ENCODE data around the gene METRNL.

The METRNL gene

DNA sequence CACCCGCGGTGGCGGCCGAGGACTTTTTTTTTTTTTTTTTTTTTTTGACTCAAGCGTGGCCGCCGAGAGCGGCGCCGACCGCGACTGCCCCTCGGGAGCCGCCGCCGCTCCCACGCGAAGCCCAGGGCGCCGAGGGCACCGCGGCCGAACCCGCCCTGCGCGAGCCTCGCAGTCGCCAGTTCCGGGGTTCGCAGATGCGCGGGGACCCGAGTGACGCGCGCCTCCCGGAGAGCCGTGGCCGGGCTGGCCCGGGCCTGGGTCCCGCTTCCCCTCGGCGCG lies 1.1 kb downstream of the METRNL start:
- DNase-seq (ENCODE audit: low read depth in 2 of 2), result no peak

DNA sequence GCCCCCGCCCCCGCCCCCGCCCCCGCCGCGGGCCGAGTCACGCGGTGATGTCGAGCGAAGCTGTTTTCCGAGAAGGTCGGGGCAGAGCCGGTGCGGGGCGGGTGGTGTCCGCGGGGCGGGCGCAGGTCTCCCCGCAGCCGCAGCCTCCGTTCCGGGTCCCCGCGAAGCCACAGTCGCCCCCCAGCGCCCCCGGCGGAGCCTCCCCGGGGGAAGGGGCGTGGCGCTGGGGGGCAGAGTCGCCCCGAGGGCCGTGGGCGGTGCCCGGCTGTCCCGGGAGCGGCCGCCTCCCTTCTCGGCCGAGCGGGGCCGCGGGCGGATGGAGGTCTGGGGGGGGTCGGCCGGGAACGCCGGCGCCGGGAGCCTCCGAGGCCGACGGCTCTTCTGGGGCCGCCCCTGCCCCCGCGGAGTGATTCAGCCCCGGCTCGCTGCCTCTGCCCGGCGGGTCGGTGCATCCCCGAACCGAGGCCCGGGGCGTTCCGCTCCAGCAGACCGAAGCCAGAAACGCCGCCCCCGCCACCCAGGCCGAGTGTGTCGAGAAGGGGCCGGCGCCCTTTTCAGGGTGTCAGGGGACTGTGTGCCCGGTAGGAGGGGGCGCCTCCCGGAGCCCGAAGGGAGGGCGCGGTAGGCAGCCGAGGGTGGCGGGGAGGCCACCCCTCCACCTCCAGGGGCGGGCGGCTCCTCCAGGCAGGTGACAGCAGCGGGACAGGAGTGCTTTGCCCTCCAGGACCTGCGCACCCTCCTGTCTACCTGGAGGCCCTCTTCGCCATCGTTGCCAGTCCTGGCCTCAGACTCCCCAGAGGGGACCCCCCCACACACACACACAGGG lies 1.7 kb downstream of the METRNL start:
- no peak for DNase-seq (ENCODE audit: low read depth in 2 of 2)

DNA sequence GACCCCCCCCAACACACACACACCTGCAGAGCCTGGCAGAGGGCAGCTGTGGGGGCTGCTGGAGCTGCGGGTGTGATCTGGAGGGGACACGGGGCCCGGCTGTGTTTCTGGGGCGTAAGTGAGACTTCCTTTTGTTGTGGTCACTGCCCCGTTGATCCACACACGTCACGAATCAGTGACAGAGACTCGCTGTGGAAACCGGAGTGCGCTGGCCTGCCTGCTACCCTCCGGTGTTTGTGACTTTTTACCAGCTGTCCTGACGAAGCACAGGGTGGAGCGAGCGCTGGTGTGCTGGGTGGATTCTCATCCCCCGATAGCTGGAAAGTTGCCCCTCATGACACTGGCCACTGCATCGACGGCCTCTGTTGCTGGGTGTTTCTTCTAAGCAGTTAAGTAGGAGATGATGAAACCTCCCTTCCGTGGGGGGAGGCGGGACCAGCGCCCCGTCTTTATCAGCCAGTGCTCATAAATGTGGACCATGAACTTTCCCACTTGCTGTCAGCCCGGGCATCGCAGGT lies 2.3 kb downstream of the METRNL start:
- DNase-seq (ENCODE audit: low read depth in 2 of 2), result no peak

DNA sequence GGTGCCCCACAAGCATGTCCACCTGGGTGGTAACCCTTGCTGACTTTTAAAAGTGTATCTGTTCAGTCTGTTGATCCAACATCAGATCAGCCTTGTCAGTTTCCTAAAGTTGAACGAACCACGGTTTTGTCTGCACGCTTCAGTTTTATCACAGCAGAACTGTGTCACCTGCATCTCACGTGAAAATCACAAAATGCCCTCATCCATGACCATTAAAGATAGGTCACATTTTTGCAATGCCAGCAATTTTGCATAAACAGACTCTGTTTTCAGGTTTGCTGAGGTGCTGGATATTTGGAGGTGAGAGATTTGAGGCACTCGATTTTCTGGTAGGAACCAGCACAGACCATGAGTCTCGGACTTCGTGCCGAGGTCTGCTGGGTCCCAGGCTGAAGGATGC lies 3.0 kb downstream of the METRNL start:
- DNase-seq (ENCODE audit: low read depth in 2 of 2), result no peak

DNA sequence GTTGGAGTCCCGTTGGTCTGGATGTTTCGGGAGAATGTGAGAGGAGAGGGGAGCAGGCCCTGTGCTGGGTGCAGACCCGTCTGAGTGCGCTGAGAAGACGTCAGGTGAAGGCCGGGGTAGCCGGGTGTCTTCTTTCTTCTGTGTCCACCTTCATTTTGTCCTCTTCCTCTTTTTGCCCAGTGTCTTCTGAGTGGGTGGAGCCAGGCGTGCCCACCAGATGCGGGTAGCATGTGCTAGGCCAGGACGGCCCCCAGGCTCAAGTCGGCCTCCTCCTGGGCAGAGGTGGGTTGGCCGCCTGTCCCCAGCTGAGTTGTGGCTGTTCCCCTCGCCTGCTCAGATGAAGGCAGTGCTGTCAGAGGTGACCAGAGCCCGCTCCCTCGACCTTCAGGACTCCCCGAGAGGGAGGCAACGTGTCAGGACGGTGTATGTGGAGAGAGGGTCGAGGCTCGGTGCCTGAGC lies 3.5 kb downstream of the METRNL start:
- DNase-seq (ENCODE audit: low read depth in 2 of 2), result no peak

DNA sequence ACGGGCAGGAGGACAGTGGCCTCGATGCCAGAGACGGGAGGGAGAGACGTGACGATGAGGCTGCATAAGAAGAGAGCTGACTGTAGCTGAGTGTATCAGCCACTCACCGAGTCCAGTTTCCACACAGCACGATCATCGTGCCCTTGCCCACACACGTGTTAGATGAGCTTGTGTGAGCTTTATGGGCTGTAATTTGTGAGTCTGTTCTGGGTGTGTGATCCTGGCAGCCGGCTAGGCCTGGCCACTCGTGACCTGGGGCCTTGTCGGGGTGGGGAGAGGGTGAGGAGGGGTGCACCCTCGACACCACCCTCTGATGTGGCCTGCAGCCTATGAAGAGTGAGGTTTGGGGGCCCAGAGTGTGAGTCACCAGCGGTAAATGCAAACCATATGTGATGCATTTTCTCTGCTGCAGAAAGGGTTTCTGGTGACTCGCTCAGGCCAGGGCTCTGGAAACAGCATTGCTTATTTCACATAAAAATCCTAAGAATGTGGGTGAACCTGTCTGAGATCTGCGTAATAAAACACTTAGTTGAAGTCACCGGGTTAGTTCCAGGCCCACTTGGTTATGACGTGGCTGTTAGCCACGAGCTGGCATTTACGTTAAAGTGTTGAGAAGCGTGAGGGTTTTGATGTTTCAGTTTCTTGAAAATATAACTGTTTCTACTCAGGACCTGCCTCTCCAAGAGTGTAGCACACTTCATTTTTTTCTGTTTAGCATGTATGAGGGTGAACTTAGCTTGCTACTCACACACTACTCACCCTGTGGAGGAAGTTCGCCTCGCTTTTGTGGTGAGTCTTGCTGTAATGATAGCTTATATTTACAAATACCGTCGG lies 4.2 kb downstream of the METRNL start:
- no peak for DNase-seq (ENCODE audit: low read depth in 2 of 2)

DNA sequence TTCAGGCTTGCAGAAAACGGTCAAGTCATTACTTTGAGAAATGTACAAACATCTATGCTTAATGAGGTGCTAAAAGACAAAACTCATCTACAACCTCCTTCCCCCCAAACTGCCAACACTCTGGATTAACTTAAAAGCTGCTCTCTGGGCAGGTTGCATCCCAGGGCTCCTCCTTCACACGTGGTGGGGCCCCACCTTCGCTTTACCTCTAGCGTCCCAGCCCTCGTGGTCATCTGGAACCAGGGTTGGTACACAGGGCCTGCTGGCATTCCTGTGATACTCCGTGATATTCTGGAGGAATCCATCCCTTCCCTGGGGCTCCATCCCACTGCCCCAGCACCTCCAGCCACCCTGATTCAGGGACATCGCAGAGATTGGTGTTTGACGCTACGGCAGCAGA lies 4.8 kb downstream of the METRNL start:
- DNase-seq (ENCODE audit: low read depth in 2 of 2), result no peak

DNA sequence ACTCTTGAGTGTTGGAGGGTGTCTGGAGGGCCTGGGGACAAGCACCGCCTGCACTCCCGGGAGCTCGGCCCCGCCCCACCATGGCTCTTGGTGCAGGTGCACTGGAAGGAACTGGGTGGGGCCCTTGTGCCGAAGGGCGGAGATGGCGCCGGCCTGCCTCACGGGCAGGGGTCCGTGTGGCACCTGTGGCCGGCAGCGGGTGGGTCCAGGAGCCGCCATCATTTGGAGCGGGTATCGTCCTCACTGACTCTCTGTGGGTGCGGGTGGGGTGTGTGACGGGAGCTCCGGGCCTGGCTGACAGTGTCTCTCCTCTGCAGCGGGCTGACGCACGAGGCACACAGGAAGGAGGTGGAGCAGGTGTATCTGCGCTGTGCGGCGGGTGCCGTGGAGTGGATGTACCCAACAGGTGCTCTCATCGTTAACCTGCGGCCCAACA lies 5.2 kb downstream of the METRNL start:
- DNase-seq (ENCODE audit: low read depth in 2 of 2), result no peak

DNA sequence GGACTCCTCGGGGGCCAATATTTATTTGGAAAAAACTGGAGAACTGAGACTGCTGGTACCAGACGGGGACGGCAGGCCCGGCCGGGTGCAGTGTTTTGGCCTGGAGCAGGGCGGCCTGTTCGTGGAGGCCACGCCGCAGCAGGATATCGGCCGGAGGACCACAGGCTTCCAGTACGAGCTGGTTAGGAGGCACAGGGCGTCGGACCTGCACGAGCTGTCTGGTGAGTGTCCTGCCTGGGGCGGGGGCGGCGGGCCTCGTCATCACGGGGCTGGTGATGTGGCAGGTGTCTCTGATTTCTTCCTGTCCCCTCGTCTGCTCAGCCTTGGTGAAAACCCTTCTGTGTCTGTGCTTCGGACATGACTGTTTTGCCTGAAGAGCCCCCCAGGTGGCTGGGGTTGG lies 5.7 kb downstream of the METRNL start:
- no peak for DNase-seq (ENCODE audit: low read depth in 2 of 2)

DNA sequence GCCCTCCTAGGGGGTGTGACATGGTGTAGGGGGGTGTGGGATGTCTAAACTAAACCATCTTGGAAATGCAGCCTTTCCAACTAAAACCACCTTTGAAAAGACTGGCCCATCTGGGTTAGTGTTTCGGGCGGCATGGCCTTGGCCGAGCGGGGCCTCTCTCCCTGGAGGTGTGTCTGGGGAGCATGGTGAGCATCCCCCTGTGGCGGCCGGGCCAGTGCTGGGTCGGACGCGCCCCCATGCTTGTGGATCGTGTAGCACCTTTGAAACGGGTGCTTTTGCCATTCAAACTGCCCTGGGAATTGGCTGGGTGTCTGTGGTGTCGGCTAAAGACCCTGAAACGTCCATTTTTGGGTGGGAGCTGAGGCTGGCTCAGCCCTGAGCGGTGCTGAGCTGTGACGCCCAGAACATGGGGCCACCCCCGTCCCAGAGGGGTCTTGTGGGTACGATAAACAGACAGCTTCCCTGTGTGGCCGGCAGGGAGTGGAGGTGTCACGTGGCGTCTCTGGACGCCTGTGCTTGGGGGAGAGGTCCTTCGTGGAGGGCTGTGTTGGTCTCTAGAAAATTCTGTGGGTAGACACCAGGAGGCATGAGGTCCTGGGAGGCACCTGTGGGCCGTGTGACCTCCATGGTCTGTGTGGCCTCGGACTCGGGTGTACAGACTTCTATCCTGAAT lies 6.3 kb downstream of the METRNL start:
- no peak for DNase-seq (ENCODE audit: low read depth in 2 of 2)

DNA sequence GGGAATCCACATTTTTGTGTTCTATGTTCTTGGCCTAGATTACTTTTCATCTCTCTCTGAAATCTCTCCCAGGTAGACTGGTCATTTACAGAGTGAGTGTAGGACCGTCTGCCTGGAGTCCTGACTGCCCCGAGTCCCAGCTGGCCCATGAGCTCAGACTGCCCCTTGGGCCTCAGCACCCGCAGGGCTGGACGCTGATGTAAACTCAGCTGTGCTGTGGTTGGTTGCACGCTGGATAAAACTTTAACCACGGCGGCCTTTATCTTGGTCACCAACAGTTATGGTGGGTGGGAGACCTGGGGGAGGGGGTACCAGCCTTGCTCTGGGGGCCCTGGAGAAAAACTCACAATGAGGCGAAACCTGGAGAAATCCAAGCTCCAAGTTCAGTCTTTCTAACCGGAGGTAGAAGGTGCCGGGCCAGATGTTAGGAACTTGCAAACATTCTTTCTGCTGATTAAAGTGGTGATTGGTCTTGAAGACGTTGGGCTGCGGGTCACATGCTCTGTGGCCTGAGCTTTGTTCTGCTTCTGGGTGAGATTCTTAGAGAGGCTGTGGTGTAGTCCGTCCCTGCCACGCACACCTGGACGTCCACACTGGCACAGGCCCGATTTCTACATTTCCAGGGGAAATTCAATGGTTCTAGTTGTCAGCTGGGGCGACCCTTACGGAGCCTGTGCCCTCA lies 6.9 kb downstream of the METRNL start:
- no peak for DNase-seq (ENCODE audit: low read depth in 2 of 2)

DNA sequence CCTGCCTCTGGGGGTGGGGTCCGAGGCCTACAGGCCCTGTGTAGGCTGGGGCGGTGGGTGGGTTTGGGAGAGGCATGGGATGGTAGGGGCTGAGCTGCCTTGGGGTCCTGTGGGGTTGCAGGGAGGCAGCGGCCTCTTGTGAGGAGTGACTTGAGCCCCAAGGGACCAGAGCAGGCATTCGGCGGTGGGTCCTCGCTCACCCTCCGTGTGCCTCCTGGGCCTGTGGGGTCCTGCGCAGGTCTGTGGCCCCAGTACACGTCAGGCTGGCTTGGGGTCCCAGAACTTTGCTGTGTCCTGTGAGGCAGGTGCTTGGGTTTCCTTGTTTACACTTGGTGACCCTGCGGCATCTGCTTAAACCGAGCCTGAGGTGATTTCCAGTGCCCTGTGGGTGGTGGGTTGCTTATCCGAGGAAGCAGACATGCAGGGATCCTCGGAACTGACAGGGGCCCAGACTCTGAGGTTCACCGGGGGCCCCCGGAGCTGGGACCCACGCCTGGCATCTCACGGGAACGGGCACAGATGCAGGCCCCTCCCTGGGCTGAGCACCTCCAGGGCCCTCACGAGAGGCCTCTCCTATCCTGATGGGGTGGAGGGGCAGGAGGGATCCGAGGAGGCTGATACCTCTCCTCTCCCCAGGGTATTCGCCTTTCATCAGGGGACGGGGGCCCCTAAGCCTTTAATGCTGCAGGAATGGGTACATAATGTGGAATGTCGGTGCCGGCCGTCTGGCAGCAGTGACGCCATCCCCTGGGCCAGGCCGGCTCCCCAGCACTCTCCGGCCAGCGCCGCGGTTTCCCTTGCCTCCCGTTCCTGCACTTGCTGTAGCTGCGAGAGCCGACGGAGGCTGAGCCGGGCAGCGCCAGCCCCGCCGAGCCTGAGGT lies 7.7 kb downstream of the METRNL start:
- DNase-seq (ENCODE audit: low read depth in 2 of 2), result no peak

DNA sequence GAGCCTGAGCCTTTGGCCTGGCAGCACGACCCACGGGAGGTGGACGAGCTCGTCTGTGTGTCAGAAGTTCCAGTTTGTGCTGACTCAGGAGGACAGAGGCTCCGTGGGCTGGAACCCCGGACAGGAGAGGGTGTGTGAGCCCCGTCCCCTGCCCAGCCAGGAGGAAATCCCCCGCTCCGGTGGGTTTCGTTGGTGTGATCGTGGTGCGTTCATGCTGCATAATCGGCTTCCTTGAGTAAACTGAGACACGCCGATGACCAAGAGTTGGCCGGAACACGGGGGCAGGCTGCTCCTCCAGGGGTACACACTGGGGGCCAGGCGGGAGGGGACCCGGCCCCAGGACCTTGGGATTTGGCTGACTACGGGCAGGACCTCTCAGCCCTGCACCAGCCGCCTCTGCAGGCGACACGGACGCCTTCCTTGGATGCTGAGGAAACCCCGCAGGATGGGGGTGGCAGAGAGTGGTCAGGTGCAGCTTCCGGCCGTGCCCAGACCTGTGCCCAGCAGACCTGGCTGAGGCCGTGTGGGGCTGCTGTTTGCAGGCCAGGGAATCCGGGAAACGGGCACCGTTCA lies 8.5 kb downstream of the METRNL start:
- no peak for DNase-seq (ENCODE audit: low read depth in 2 of 2)

DNA sequence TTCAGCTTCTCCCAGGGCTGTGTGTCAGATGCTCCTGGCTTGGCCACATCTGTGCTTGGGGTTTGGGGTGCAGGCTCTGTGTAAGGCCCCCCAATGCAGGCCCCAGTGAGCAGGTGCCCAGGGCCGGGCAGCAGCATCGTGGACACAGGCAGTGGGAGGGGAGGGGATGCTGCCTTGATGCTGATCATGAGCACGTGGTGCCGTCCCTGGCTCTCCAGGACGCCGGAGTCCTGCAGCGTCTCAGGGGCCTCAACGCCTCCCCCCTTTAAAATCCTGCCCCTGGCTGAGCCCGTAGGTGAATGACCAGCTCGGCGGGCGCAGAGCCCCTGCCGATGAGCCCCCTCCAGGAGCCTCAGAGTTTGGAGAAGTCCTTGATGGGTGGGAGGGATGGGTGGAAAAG lies 9.0 kb downstream of the METRNL start:
- no peak for DNase-seq (ENCODE audit: low read depth in 2 of 2)

DNA sequence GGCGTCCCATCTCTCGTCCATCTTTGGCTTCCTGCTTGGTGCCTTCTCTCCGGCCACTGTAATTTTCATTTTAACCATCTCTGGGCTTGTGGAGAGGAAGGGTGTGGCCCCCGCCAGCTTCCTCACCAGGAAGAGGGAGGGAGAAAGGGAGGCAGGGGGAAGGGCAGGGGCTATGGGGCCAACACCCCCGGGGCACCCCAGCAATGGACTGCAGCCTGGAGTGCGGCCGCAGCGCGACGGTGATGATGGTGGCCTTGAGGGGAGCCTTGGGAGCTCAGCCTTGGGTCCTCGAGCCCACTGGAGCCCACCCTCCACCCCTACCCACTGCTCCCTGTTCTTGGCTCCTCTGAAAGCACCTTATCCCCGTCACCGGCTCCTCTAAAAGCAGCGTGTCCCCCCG lies 9.5 kb downstream of the METRNL start:
- no peak for DNase-seq (ENCODE audit: low read depth in 2 of 2)

DNA sequence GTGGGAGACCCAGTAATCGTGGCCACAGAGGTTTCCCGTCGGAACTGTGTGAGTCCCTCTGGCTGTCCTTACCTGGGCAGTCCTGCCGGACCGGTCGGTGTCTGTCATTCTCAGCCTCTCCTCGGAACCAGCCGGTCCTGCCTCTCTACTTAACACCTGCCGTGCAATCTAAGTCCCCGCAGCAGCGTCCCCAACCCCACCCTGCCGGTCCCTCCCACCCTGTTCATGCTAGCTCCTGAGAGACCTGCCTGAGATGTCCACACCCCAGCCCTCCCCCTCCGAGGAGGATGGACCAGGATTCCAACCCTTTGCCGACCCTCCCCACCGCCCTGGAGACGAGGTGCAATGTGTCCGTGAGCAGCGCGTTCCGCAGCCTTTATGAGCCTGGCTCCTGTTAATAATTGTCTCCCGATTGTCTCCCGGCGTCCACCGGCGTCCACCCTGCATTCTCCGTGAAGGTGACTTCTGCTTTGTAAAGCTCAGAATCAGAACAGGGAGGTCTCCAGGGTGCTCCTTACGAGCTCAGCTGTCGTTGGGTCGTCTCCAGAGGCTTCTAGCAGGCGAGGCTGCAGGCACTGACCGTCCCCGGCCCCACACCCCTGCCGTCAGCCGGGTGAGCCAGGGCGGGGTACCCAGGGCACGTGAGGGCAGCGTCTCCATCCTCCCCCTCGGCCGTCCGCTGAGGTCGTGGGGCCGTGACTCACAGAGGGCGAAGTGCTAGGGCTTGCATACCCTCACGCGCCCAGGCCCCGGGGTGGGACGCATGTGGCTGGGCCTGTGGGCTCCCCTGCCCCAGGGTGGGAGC lies 10.1 kb downstream of the METRNL start:
- DNase-seq (ENCODE audit: low read depth in 2 of 2), result no peak

DNA sequence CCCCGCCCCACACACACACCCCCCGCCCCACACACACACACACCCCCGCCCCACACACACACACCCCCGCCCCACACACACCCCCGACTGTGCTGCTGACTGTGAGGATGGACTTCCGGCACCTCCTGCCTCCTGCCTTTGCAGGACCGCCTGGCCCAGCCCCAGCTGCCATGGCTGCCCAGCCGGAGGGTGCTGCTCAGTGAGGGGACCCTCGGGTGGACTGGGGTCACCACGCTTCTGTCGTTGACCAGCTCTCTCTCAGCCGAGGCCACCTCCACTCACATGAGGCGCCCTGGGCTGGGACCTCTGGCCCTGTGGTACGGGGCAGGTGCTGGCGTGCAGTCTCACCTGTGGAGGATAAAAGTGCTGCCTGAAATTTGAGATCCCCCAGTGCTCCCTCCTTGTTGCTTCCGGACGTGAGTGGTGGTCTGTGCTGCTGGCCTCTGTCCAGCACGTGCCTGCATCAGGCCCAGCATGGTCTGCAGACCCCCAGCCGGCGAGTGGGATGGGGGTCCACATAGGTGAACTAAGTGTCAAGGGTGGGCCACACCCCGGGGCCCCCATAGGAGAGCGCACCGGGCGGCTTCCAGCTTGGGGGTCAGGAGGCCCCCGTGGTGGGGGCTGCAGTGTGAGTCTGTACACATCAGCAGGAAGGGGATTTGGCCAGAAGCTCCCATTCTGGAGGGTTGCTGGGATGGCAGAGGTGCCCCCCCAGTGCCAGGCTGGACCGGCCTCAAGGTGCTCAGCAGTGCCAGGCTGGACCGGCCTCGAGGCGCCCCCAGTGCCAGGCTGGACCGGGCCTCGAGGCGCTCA lies 11.2 kb downstream of the METRNL start:
- no peak for DNase-seq (ENCODE audit: low read depth in 2 of 2)

DNA sequence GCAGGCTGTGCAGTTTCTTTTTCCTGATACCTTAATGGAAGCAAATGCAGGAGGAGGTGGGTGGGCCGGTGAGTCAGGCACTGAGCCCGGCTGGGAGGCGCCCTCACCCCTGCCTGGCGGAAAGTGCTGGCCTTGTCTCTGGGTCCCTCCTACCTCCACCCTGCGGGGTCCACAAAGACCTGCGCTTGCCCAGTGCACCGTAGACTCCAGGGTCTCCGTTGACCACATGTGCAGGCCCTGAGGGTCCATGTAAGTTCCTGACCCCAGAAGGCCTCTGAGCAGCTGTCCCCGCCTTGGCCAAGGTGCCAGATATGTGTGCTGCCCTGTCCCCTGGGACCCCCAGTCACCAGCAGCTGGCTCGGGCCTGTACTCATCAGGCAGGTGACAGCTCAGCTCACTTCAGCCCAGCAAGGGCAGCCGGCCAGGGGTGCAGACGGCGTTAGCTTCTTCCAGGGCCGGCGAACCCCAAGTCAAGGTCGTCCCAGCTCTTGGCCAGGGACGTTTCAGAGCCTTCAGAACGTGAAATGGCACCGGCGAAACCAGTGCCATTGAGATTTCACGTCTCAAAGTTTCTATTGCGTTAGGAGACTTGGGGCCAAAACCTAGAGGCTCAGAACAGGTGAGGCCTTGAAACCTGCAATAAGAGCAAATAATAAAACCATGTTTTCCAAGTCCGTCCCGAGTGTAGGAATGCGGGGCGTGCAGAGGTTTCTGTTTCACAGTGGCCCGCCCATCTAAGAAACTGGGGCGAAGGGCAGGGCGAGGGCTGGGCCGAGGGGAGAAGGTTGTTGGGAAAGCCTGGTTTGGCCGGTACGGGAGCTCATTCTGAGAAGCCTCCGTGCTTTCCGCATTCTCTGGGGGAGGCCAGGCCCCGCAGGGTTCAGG lies 12.1 kb downstream of the METRNL start:
- no peak for DNase-seq (ENCODE audit: low read depth in 2 of 2)
